GM18909 (cell line): ENCODE measurements around the gene INCENP.

Experiments used
- ATAC-seq: cut with Tn5 transposase; IDR thresholded peaks from one replicate; pipeline ENCODE4 v1.9.1; 2021; ENCODE audit warnings: mild to moderate bottlenecking; ENCODE audit not compliant: unreplicated experiment, poor library complexity

Gene INCENP

GRCh38 chr11:62122076-62122475 lies 1.7 kb upstream of the INCENP start:
- no peak for ATAC-seq

GRCh38 chr11:62124186-62125113 lies 639 bp downstream of the INCENP start:
- ATAC-seq: peak; percentile 27

GRCh38 chr11:62125316-62125715 lies 1.5 kb downstream of the INCENP start:
- no peak for ATAC-seq

- ATAC-seq: no peak
Measured at GRCh38 chr11:62125881-62126280, 2.1 kb downstream of the INCENP start.

GRCh38 chr11:62127426-62127825 lies 3.6 kb downstream of the INCENP start:
- ATAC-seq: no peak

GRCh38 chr11:62127941-62128770 lies 4.3 kb downstream of the INCENP start:
- ATAC-seq: no peak

- ATAC-seq: no peak
Measured at GRCh38 chr11:62128835-62129234, 5.0 kb downstream of the INCENP start.

GRCh38 chr11:62129590-62130282 lies 5.9 kb downstream of the INCENP start:
- ATAC-seq: no peak

GRCh38 chr11:62130283-62131169 lies 6.7 kb downstream of the INCENP start:
- ATAC-seq: no peak

GRCh38 chr11:62131170-62131464 lies 7.3 kb downstream of the INCENP start:
- no peak for ATAC-seq

GRCh38 chr11:62132191-62132590 lies 8.4 kb downstream of the INCENP start:
- ATAC-seq: no peak

- ATAC-seq: no peak
Measured at GRCh38 chr11:62132689-62133293, 9.0 kb downstream of the INCENP start.

GRCh38 chr11:62133328-62134065 lies 9.7 kb downstream of the INCENP start:
- ATAC-seq: no peak

- no peak for ATAC-seq
Measured at GRCh38 chr11:62137276-62137861, 13.6 kb downstream of the INCENP start.

GRCh38 chr11:62137881-62138629 lies 14.2 kb downstream of the INCENP start:
- no peak for ATAC-seq

- ATAC-seq: no peak
Measured at GRCh38 chr11:62138630-62139425, 15.0 kb downstream of the INCENP start.
